Erythroblast (primary cell): Measurements from ENCODE around the gene SLC39A5.

Source experiments
- DNase-seq, 2 experiments: peaks; one replicate each; lab custom pipeline; 2025; lab: John Stamatoyannopoulos, UW
- GATA1 ChIP-seq: IDR thresholded peaks from 2 replicates; pipeline ENCODE4 v1.6.1; 2011; ENCODE audit warnings: low read depth, mild to moderate bottlenecking, control low read depth, low read length, moderate library complexity
- POLR2A ChIP-seq: IDR thresholded peaks from 2 replicates; pipeline ENCODE4 v1.6.1; 2011; ENCODE audit warnings: mild to moderate bottlenecking, low read length

Gene SLC39A5

GRCh38 chr12:56202366-56202765, 27.5 kb upstream of the SLC39A5 start:
- no peak for DNase-seq
- no peak for TF ChIP-seq GATA1
- TF ChIP-seq POLR2A, result no peak

- no peak for DNase-seq
- TF ChIP-seq GATA1 (no peak), POLR2A (no peak)
Observed at GRCh38 chr12:56202838-56203237, 27.0 kb upstream of the SLC39A5 start.

GRCh38 chr12:56204275-56204674, 25.6 kb upstream of the SLC39A5 start:
- TF ChIP-seq POLR2A (no peak), GATA1 (no peak)
- DNase-seq, result no peak

GRCh38 chr12:56205445-56205844, 24.4 kb upstream of the SLC39A5 start:
- DNase-seq, result peak; percentile 13 to 14
- no peak for TF ChIP-seq GATA1
- TF ChIP-seq POLR2A, result no peak

- TF ChIP-seq GATA1, result no peak
- TF ChIP-seq POLR2A, result no peak
- DNase-seq, result peak; percentile 67 to 81
Observed at GRCh38 chr12:56206452-56207166, 23.2 kb upstream of the SLC39A5 start.

GRCh38 chr12:56208006-56208405, 21.8 kb upstream of the SLC39A5 start:
- TF ChIP-seq POLR2A (no peak), GATA1 (no peak)
- no peak for DNase-seq

- no peak for TF ChIP-seq POLR2A
- no peak for TF ChIP-seq GATA1
- DNase-seq, result peak; percentile 71 to 82
Observed at GRCh38 chr12:56212361-56212760, 17.5 kb upstream of the SLC39A5 start.

- no peak for DNase-seq
- TF ChIP-seq GATA1 (no peak), POLR2A (no peak)
Observed at GRCh38 chr12:56213878-56214277, 16.0 kb upstream of the SLC39A5 start.

- no peak for TF ChIP-seq POLR2A
- TF ChIP-seq GATA1, result no peak
- no peak for DNase-seq
Observed at GRCh38 chr12:56216461-56216860, 13.4 kb upstream of the SLC39A5 start.

- DNase-seq, result no peak
- no peak for TF ChIP-seq GATA1
- no peak for TF ChIP-seq POLR2A
Observed at GRCh38 chr12:56219840-56220239, 10.0 kb upstream of the SLC39A5 start.

GRCh38 chr12:56220611-56221231, 9.1 kb upstream of the SLC39A5 start:
- TF ChIP-seq GATA1 (no peak), POLR2A (no peak)
- peak; percentile 61 to 79 for DNase-seq

- TF ChIP-seq POLR2A (no peak), GATA1 (no peak)
- peak; percentile 59 to 75 for DNase-seq
Observed at GRCh38 chr12:56221232-56221756, 8.6 kb upstream of the SLC39A5 start.

- DNase-seq, result peak; percentile 94 to 96
- peak; percentile 98 for TF ChIP-seq POLR2A
- no peak for TF ChIP-seq GATA1
Observed at GRCh38 chr12:56221757-56222530, 7.9 kb upstream of the SLC39A5 start, which contains the start of gene RNF41. Gene RNF41, minus strand, starts transcription at chr12:56221922. Its CDS starts 7,875 bp downstream, at chr12:56214047.

GRCh38 chr12:56222531-56222895, 7.3 kb upstream of the SLC39A5 start:
- DNase-seq, result no peak
- TF ChIP-seq POLR2A (no peak), GATA1 (no peak)
